ENCODE data around the gene SLC24A3. TPM values are rescaled to one million over a fixed set of nuclear protein-coding genes. Genes with fewer than 3 reads are reported as not detected.
A peak's percentile ranks its signal among the peaks of the same experiment; 100 is the strongest.

SLC24A3 gene
- total RNA-seq, 1 donor from 2014 or later = 0.51 TPM

DNA sequence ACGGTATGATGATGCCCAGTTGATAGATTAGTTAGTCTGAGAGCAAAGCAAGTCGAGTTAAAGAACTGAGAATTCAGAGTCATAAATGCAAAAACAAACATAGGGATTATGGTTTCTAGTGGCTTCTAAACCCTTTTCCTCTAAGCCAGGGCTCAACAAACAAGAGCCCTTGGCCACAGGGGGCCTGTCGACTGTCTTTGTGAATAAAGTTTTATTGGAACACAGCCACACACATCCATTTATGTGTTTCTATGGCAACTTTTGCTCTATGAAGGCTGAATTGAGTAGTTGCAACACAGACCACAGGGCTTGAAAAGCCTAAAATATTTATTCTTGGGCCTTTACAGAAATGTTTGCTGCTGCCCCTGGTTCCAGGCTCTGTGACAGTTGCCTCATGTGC is 76.2 kb downstream of the SLC24A3 start:
- Mint-ChIP-seq H3K36me3 (ENCODE audit: low read depth) (no peaks in the 10 kb centered on the region), H3K4me3 (no peak overlapping the region), H3K4me1 (no peaks in the 10 kb centered on the region), H3K9me3 (no peaks in the 10 kb centered on the region), H3K27ac (ENCODE audit: unreplicated experiment) (no peak overlapping the region), H3K27me3 (ENCODE audit: low read depth) (peaks cover 15% of the 10 kb centered on the region)
- TF ChIP-seq, protein P1, sequence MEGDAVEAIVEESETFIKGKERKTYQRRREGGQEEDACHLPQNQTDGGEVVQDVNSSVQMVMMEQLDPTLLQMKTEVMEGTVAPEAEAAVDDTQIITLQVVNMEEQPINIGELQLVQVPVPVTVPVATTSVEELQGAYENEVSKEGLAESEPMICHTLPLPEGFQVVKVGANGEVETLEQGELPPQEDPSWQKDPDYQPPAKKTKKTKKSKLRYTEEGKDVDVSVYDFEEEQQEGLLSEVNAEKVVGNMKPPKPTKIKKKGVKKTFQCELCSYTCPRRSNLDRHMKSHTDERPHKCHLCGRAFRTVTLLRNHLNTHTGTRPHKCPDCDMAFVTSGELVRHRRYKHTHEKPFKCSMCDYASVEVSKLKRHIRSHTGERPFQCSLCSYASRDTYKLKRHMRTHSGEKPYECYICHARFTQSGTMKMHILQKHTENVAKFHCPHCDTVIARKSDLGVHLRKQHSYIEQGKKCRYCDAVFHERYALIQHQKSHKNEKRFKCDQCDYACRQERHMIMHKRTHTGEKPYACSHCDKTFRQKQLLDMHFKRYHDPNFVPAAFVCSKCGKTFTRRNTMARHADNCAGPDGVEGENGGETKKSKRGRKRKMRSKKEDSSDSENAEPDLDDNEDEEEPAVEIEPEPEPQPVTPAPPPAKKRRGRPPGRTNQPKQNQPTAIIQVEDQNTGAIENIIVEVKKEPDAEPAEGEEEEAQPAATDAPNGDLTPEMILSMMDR (conservative IDR thresholded peaks at IDR 0.05) = no peak
- DNase-seq (ENCODE audit: low read depth, low spot score) = no peak

DNA sequence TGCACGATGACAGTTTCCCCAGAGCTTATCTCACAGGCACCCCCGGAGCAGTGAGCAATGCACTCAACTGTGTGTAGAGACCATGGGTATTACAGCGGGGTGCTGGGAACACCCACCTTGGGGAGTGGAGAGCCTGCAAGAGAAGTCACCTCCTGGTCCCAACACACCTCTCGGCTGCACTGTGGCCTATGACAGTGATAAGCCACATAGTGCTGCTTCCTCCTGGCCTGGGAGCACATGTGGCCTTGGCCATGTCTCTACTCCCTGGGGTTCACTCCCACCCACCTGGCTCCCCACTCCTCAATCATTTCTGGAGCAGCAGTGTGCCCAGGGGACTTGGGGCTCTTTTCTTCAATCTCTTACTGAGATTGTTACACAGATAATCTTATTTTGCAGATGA is 77.0 kb downstream of the SLC24A3 start:
- Mint-ChIP-seq H3K4me1 (no peaks in the 10 kb centered on the region), H3K36me3 (ENCODE audit: low read depth) (no peaks in the 10 kb centered on the region), H3K27ac (ENCODE audit: unreplicated experiment) (no peak overlapping the region), H3K27me3 (ENCODE audit: low read depth) (peaks cover 10% of the 10 kb centered on the region), H3K9me3 (peaks cover 3% of the 10 kb centered on the region), H3K4me3 (no peak overlapping the region)
- no peak for DNase-seq (ENCODE audit: low read depth, low spot score)
- TF ChIP-seq, protein P1 (conservative IDR thresholded peaks at IDR 0.05) = no peak

DNA sequence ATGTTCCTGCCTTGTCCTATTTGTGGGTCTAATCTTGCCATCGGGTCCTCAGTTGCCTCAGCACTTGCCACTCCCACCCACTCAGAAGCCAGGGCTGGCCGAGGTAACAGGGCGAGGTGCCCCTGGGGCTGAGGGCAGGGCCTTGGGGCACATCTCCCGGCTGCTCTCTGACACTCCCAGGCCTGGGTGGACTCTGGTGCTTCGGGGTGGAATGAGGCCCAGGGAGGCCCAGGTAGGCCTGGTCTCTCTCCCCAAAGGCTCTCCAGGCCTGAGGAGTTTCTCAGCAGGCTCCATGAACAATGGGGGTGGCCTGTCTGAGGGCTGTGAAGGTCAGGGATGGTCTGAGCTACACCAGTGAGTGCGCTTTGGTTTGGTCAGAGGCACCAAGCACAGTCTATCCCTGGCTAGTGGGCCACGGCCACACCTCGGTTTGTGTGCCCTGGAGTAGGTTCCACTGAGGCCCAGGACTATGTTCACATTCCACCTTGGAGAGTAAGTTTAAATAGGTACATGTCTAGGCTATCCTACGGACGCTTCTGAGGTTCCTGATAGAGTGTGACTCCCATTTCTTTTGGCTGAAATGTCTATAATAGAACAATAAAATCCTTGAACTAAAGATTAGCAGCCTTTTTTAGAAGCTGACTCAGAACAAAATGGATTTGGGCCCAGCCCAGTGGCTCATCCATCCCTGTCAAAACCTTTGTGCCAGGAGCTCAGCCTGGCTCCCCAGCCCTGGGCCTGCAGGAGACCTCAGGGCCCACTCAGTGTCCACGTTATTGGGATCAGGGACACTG is 78.8 kb downstream of the SLC24A3 start:
- Mint-ChIP-seq H3K4me3 (no peak overlapping the region), H3K9me3 (peaks cover 3% of the 10 kb centered on the region), H3K36me3 (ENCODE audit: low read depth) (no peaks in the 10 kb centered on the region), H3K4me1 (no peaks in the 10 kb centered on the region), H3K27ac (ENCODE audit: unreplicated experiment) (no peak overlapping the region), H3K27me3 (ENCODE audit: low read depth) (peaks cover 20% of the 10 kb centered on the region)
- TF ChIP-seq, protein P1 (conservative IDR thresholded peaks at IDR 0.05) = no peak
- DNase-seq (ENCODE audit: low read depth, low spot score) = no peak

DNA sequence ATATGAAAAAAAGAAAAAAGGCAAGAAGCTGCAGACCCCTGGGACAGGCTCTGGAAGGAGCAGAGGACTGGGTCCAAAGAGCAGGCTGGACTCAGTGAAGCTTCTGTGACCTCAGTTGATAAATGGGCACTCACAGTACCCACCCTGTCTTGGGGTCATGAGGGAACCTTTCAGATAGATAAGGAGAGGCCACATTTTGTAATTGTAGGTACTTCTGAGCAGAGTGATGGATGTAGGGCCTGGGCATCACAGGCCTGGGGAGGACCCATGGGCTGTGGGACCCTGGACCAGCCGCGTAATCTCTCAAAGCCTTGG is 79.3 kb downstream of the SLC24A3 start:
- DNase-seq (ENCODE audit: low read depth, low spot score) = no peak
- Mint-ChIP-seq H3K27me3 (ENCODE audit: low read depth) (peaks cover 25% of the 10 kb centered on the region), H3K36me3 (ENCODE audit: low read depth) (no peaks in the 10 kb centered on the region), H3K4me3 (no peak overlapping the region), H3K9me3 (peaks cover 3% of the 10 kb centered on the region), H3K27ac (ENCODE audit: unreplicated experiment) (no peak overlapping the region), H3K4me1 (no peaks in the 10 kb centered on the region)
- TF ChIP-seq, protein P1 (conservative IDR thresholded peaks at IDR 0.05) = no peak

DNA sequence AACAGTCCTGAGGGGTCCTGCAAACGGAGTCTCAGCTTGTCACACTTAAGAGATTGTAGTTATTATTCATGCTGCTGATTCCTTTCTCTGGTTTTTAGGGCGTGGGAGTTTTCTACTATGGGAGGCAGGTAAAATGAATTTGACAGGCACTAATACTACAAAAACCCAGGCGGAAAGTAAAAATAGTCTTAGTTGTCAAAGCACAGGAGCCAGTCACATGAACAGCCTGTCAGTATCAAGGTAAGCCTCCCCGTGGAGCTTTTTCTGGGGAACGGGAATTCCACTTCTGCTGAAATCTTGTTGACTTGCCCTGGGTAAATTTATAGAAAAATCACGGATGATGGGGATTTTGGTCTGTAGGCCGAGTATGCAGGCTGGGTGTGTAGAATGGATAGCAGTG is 79.8 kb downstream of the SLC24A3 start:
- peaks cover 5% of the 10 kb centered on the region for H3K9me3 Mint-ChIP-seq
- H3K4me1 Mint-ChIP-seq = no peaks in the 10 kb centered on the region
- no peak overlapping the region for H3K4me3 Mint-ChIP-seq
- DNase-seq (ENCODE audit: low read depth, low spot score) = no peak
- H3K27me3 Mint-ChIP-seq (ENCODE audit: low read depth) = peaks cover 29% of the 10 kb centered on the region
- no peaks in the 10 kb centered on the region for H3K36me3 Mint-ChIP-seq (ENCODE audit: low read depth)
- TF ChIP-seq, protein P1 (conservative IDR thresholded peaks at IDR 0.05) = no peak
- H3K27ac Mint-ChIP-seq (ENCODE audit: unreplicated experiment) = peak overlapping the region; percentile 57
